Esophagus squamous epithelium (tissue), 5 donors: Measurements from ENCODE around the gene UCP2. TPM values are rescaled to one million over a fixed set of nuclear protein-coding genes. Genes with fewer than 3 reads are reported as not detected.
"Not testable (repeated sequence)": the region's sequence is repeated elsewhere in the genome, so short reads cannot be mapped to it uniquely, and the experiment has no call there.

Source experiments
- DNase-seq: peaks from one replicate; lab custom pipeline; 2025; lab: John Stamatoyannopoulos, UW
- H3K27ac ChIP-seq, 4 donors: fragments of 200-600 bp; sonication (generic); one replicate each; pipeline ENCODE4 v1.5.1; 2016 to 2019; ENCODE audit warnings: mild to moderate bottlenecking in 1 of 4
- H3K27me3 ChIP-seq, 4 donors: fragments of 200-600 bp; sonication (generic); 1 replicate in 3 of 4; 2 replicates in 1 of 4; pipeline versions ENCODE4 v1.5.1 to v1.6.0; 2017 to 2021; ENCODE audit warnings: antibody characterized with exemption in 1 of 4
- H3K36me3 ChIP-seq, 3 donors: fragments of 200-600 bp; sonication (generic); one replicate each; pipeline ENCODE4 v1.5.1; 2016 to 2019
- H3K4me1 ChIP-seq, 3 donors: fragments of 200-600 bp; sonication (generic); one replicate each; pipeline ENCODE4 v1.5.1; 2017 to 2019
- H3K4me3 ChIP-seq, 4 donors: fragments of 200-600 bp; sonication (generic); 1 replicate in 3 of 4; 2 replicates in 1 of 4; pipeline ENCODE4 v1.5.1; 2016 to 2019; ENCODE audit warnings: mild to moderate bottlenecking in 2 of 4, moderate library complexity in 1 of 4
- H3K9me3 ChIP-seq, 3 donors: fragments of 200-600 bp; sonication (generic); one replicate each; pipeline ENCODE4 v1.5.1; 2016 to 2019
- POLR2A ChIP-seq, 4 donors: fragments of 450-650 bp; IDR thresholded peaks; one replicate each; pipeline ENCODE4 v1.6.1; 2017; ENCODE audit warnings: antibody characterized with exemption in 4 of 4, mild to moderate bottlenecking in 4 of 4, moderate library complexity in 3 of 4
- WGBS, 2 donors: methylation state at CpG; one replicate each; pipeline ENCODE4 v1.1.5; 2018; 5-methylcytosine and 5-hydroxymethylcytosine counted together
- intact Hi-C: fragments of 100-400 bp; cut with DNase I; formaldehyde crosslinking; loops from one replicate; pipeline ENCODE4 v1.15.0; 2022
- total RNA-seq, 4 donors: library from RNA; depleted of rRNA; stranded (reverse); fragments of >200 nt; gene quantifications; one replicate each; pipeline ENCODE4 v1.1.0, GENCODE V29; 2016
- TF ChIP-seq, protein P1 (sequence below), 6 experiments: fragments of 450-650 bp in 4 of 6; fragments of 200-600 bp in 2 of 6; sonication (generic) in 2 of 6; IDR thresholded peaks; one replicate each; pipeline ENCODE4 v1.5.1; 2016 to 2019; ENCODE audit warnings: antibody characterized with exemption in 6 of 6, mild to moderate bottlenecking in 4 of 6, moderate library complexity in 4 of 6
- donor health status: DM: yes; HTN: yes; CAD: no.

The UCP2 gene
- total RNA-seq, 4 donors from 2014 or later, result 4.0 to 26.7 (median 7.1) TPM

DNA sequence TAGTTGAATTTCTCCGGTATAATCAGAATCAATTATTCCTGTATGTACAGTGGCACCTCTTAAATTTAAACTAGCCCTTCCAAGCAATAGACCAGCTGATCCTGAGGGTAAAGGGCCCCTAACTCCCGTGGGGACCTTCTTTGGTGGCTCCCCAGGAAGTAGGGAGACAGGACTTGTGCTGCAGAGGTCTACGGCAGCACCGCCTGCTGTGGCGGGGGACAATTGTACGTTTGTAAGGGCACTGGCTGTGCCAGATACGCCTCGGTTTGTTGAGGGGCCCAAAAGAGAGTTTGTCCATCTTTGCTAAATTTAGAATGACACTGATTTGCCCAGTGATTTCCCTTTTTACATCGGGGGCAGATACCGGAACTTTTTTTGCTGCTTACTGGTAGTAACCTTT lies 37.7 kb downstream of the UCP2 start:
- no peaks in the 10 kb centered on the region for H3K36me3 ChIP-seq
- WGBS, 2 donors, result 66 to 76% methylated on average over 4 to 6 of the region's 10 CpGs
- TF ChIP-seq POLR2A (IDR thresholded peaks at IDR 0.05), result no peak
- TF ChIP-seq, protein P1, sequence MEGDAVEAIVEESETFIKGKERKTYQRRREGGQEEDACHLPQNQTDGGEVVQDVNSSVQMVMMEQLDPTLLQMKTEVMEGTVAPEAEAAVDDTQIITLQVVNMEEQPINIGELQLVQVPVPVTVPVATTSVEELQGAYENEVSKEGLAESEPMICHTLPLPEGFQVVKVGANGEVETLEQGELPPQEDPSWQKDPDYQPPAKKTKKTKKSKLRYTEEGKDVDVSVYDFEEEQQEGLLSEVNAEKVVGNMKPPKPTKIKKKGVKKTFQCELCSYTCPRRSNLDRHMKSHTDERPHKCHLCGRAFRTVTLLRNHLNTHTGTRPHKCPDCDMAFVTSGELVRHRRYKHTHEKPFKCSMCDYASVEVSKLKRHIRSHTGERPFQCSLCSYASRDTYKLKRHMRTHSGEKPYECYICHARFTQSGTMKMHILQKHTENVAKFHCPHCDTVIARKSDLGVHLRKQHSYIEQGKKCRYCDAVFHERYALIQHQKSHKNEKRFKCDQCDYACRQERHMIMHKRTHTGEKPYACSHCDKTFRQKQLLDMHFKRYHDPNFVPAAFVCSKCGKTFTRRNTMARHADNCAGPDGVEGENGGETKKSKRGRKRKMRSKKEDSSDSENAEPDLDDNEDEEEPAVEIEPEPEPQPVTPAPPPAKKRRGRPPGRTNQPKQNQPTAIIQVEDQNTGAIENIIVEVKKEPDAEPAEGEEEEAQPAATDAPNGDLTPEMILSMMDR (IDR thresholded peaks at IDR 0.05), result no peak
- H3K27ac ChIP-seq, result no peak overlapping the region
- DNase-seq, result no peak
- no peak overlapping the region for H3K4me3 ChIP-seq
- no peaks in the 10 kb centered on the region for H3K27me3 ChIP-seq
- intact Hi-C loops, result no loop called here
- no peaks in the 10 kb centered on the region for H3K9me3 ChIP-seq
- H3K4me1 ChIP-seq, result peaks cover 0 to 8% (median 0%) of the 10 kb centered on the region in 3 donors

GRCh38 chr11:73944085-73944484 lies 38.6 kb downstream of the UCP2 start:
- Histone ChIP-seq H3K27me3 (no peaks in the 10 kb centered on the region), H3K27ac (no peak overlapping the region), H3K9me3 (no peaks in the 10 kb centered on the region), H3K36me3 (no peaks in the 10 kb centered on the region), H3K4me3 (no peak overlapping the region), H3K4me1 (peaks cover 0 to 8% (median 0%) of the 10 kb centered on the region in 3 donors)
- intact Hi-C loops, result no loop called here
- TF ChIP-seq, protein P1 (IDR thresholded peaks at IDR 0.05), result no peak
- DNase-seq, result no peak
- 47 to 49% methylated on average over 6 of the region's 6 CpGs for WGBS, 2 donors

DNA sequence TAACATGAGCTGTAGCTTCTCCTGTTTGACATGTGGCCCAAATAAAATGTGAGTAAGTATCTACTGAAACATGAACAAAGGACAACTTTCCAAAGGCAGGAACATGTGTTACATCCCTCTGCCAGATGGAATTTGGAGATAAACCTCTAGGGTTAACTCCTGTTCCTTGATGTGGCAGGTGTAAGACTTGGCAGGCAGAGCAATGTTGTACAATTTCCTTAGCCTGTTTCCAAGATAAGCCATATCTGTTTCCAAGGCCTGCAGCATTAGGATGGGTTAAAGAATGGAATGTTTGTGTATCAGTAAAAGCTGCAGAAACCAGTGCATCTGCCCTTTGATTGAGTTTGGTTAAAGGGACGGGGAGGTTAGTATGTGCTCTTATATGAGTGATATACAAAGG lies 40.6 kb downstream of the UCP2 start:
- peaks cover 0 to 8% (median 0%) of the 10 kb centered on the region in 3 donors for H3K4me1 ChIP-seq
- H3K36me3 ChIP-seq, result no peaks in the 10 kb centered on the region
- no peaks in the 10 kb centered on the region for H3K27me3 ChIP-seq
- intact Hi-C loops, result no loop called here
- DNase-seq, result no peak
- no peaks in the 10 kb centered on the region for H3K9me3 ChIP-seq
- no peak overlapping the region for H3K27ac ChIP-seq
- TF ChIP-seq POLR2A (IDR thresholded peaks at IDR 0.05), result no peak
- TF ChIP-seq, protein P1 (IDR thresholded peaks at IDR 0.05), result no peak
- H3K4me3 ChIP-seq, result no peak overlapping the region
- 41 to 63% methylated on average over 1 of the region's 1 CpG for WGBS, 2 donors

DNA sequence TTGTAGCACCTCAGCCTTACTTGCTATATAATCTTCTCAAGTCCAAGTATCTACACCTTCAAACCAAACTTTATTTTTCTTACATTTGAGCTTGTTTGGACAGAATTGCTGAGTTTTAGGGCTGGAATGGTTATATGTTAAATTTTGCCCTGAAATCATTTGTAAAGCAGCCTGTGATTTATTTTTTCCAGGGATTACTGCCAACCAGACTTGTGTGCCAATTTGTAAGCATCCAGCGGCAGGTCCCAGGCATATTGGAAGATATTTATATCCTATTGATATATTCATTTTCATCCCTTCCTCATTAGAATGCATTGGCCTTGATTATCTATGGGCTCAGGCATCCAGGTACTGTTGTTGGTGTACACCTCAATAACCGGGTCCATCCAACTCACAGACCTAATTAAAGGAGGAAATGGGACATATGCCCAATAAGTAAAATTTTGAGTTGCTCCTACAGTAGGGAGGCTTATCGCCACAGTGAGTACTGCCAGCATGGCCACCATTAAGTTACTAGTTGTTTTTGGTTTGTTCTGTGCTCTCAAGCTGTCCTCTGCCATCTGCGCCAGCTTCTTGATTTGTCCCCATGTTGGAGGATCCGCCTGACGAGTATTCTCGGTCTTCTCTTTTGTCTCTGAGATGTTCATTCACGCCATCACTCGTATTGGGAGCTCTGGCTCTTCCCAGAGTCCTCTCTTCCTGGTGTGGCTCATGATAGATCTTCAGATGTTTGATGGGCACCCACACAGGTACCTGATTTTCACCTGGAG lies 41.7 kb downstream of the UCP2 start:
- Histone ChIP-seq H3K4me1 (peaks cover 0 to 8% (median 0%) of the 10 kb centered on the region in 3 donors), H3K36me3 (no peaks in the 10 kb centered on the region), H3K9me3 (no peaks in the 10 kb centered on the region), H3K27ac (no peak overlapping the region), H3K27me3 (no peaks in the 10 kb centered on the region), H3K4me3 (no peak overlapping the region)
- WGBS, 2 donors, result 85 to 92% methylated on average over 9 of the region's 9 CpGs
- TF ChIP-seq, protein P1 (IDR thresholded peaks at IDR 0.05), result no peak
- DNase-seq, result no peak
- intact Hi-C loops, result no loop called here

GRCh38 chr11:73939096-73939495 lies 43.5 kb downstream of the UCP2 start:
- DNase-seq, result no peak
- WGBS, 2 donors, result 49 to 72% methylated on average over 4 of the region's 4 CpGs
- no peak overlapping the region for H3K27ac ChIP-seq
- H3K4me3 ChIP-seq, result no peak overlapping the region
- TF ChIP-seq POLR2A (IDR thresholded peaks at IDR 0.05), result no peak
- TF ChIP-seq, protein P1 (IDR thresholded peaks at IDR 0.05), result no peak
- H3K9me3 ChIP-seq, result no peaks in the 10 kb centered on the region
- intact Hi-C loops, result no loop called here
- H3K36me3 ChIP-seq, result peaks cover 0 to 9% (median 0%) of the 10 kb centered on the region in 3 donors
- H3K27me3 ChIP-seq, result no peaks in the 10 kb centered on the region
- peaks cover 0 to 6% (median 0%) of the 10 kb centered on the region in 3 donors for H3K4me1 ChIP-seq

GRCh38 chr11:73936047-73936446 lies 46.6 kb downstream of the UCP2 start:
- H3K4me1 ChIP-seq, intact Hi-C loops, H3K4me3 ChIP-seq, H3K9me3 ChIP-seq, H3K27me3 ChIP-seq, DNase-seq, H3K27ac ChIP-seq: not testable (repeated sequence)
- WGBS, 2 donors, result 100% methylated on average over 2 of the region's 25 CpGs; no CpG with 5 or more reads in 1 of the 2 donors
- peaks cover 0 to 35% (median 0%) of the 10 kb centered on the region in 3 donors for H3K36me3 ChIP-seq
